Coronary artery (tissue), 2 donors: ENCODE measurements around the gene COL10A1.

Source experiments
- DNase-seq: peaks from one replicate; pipeline ENCODE4 v3.0.0-alpha.2; 2017; ENCODE audit warnings: low spot score
- H3K27ac ChIP-seq, 2 donors: fragments of 200-600 bp; sonication (generic); one replicate each; pipeline ENCODE4 v1.5.1; 2016 to 2019
- H3K4me3 ChIP-seq: fragments of 200-600 bp; sonication (generic); 2 replicates; pipeline ENCODE4 v1.5.1; 2016; ENCODE audit warnings: mild to moderate bottlenecking, moderate library complexity
- CTCF ChIP-seq: fragments of 200-600 bp; sonication (generic); IDR thresholded peaks from one replicate; pipeline ENCODE4 v1.5.1; 2019; ENCODE audit warnings: antibody characterized with exemption

The COL10A1 gene

DNA sequence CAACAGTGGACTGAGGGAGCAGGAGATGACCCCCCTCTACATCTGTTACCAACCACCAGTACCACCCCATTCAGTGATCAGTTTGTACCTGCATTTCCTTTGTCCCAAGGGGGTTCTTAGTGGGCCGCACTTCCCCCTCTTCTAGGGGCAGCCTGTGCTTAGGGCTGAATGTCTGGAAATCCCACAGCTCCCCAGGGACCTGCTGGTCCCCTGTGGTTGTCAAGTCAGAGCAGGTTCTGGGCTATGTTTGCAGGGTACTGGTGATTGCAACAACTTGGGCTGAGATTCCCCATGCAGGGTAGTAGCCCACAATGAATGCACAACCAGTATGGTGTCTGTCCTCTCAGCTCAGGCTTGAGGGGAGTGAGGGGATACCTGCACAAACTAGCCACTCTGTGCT, 39.7 kb upstream of the COL10A1 start:
- Histone ChIP-seq H3K27ac (peak overlapping the region in 1 of 2 donors; percentile 35), H3K4me3 (no peak overlapping the region)
- TF ChIP-seq CTCF, result no peak
- no peak for DNase-seq

DNA sequence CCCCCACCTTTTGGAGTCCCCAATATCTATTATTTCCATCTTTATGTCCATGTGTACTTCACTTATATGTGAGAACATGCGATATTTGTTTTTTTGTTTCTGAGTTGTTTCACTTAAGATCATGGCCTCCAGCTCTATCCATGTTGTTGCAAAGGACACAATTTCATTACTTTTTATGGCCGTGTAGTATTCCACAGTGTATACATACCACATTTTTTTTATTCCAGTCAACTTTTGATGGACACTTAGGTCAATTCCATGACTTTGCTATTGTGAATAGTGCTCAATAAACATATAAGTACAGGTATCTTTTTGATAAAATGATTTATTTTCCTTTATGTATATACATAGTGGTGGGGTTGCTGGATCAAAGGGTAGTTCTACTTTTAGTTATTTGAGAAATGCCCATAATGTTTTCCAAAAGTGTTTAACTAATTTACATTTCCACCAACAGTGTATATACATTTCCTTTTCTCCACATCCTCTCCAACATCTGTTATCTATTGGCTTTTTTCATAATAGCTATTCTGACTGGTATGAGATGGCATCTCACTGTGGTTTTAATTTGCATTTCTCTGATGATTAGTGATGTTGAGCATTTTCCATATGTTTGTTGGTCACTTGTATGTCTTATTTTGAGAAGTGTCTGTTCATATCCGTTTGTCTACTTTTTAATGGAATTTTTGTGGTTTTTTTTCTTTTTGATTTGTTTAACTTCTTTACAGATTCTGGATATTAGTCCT, 34.0 kb upstream of the COL10A1 start:
- no peak for TF ChIP-seq CTCF
- DNase-seq, result no peak

GRCh38 chr6:116158641-116159040, 32.7 kb upstream of the COL10A1 start:
- Histone ChIP-seq H3K4me3 (no peak overlapping the region), H3K27ac (no peak overlapping the region)
- TF ChIP-seq CTCF, result no peak
- no peak for DNase-seq

More for the DNA sequence above, 34.0 kb upstream of the COL10A1 start:
- Histone ChIP-seq H3K27ac (no peak overlapping the region), H3K4me3 (no peak overlapping the region)

GRCh38 chr6:116157391-116157790, 31.5 kb upstream of the COL10A1 start:
- no peak for DNase-seq
- no peak overlapping the region for H3K4me3 ChIP-seq
- H3K27ac ChIP-seq, result no peak overlapping the region
- no peak for TF ChIP-seq CTCF

GRCh38 chr6:116156405-116157326, 30.7 kb upstream of the COL10A1 start:
- DNase-seq, result no peak
- H3K27ac ChIP-seq, result no peak overlapping the region
- no peak overlapping the region for H3K4me3 ChIP-seq
- no peak for TF ChIP-seq CTCF

GRCh38 chr6:116154887-116155286, 29.0 kb upstream of the COL10A1 start:
- Histone ChIP-seq H3K27ac (no peak overlapping the region), H3K4me3 (no peak overlapping the region)
- no peak for DNase-seq
- TF ChIP-seq CTCF, result no peak
